Cardiac muscle cell (in vitro differentiated cells and primary cell): ENCODE results near the gene CCDC188. TPM values are rescaled to one million over a fixed set of nuclear protein-coding genes. Genes with fewer than 3 reads are reported as not detected.

Experiments
- DNase-seq, 2 donors: peaks; one replicate each; pipeline versions ENCODE4 v3.0.0 to v3.0.0-alpha.2; 2010 to 2017; ENCODE audit warnings: low read depth in 1 of 2, low spot score in 1 of 2
- H3K27ac ChIP-seq: fragments of 200-600 bp; sonication (generic); 2 replicates; pipeline ENCODE4 v1.5.1; 2016
- H3K27me3 ChIP-seq: fragments of 200-600 bp; sonication (generic); 2 replicates; pipeline ENCODE4 v1.6.0; 2016; ENCODE audit warnings: control low read depth
- H3K36me3 ChIP-seq: fragments of 200-600 bp; sonication (generic); 2 replicates; pipeline ENCODE4 v1.5.1; 2016; ENCODE audit warnings: control low read depth
- H3K4me1 ChIP-seq: fragments of 200-600 bp; sonication (generic); 2 replicates; pipeline ENCODE4 v1.8.1; 2017; ENCODE audit warnings: low read depth, mild to moderate bottlenecking, mixed run types
- H3K4me3 ChIP-seq: fragments of 200-600 bp; sonication (generic); 2 replicates; pipeline ENCODE4 v1.5.1; 2016; ENCODE audit warnings: mild to moderate bottlenecking
- H3K9me3 ChIP-seq: fragments of 200-600 bp; sonication (generic); 2 replicates; pipeline ENCODE4 v1.5.1; 2017; ENCODE audit warnings: low read depth, mild to moderate bottlenecking, control low read depth
- CTCF ChIP-seq: IDR thresholded peaks from 2 replicates; pipeline ENCODE4 v1.5.1; 2012; ENCODE audit warnings: low read depth, mild to moderate bottlenecking, low read length
- polyA plus RNA-seq: library from polyadenylated mRNA; unstranded; fragments of >200 nt; fragmentation: Nextera tagmentation; extraction: Ambion mirVana; gene quantifications from 2 replicates; pipeline ENCODE4 v1.2.1, GENCODE V29; 2016
- total RNA-seq: library from RNA; depleted of rRNA; stranded (reverse); fragments of >200 nt; gene quantifications from 2 replicates; pipeline ENCODE4 v1.2.3, GENCODE V29; 2016

CCDC188 gene
- total and polyA plus RNA-seq, 2 experiments from 2014 or later, result not detected

GRCh38 chr22:20123366-20124082 is 27.3 kb downstream of the CCDC188 start:
- no peak for DNase-seq
- Histone ChIP-seq H3K27ac (no peak overlapping the region), H3K27me3 (no peaks in the 10 kb centered on the region), H3K9me3 (no peaks in the 10 kb centered on the region), H3K4me1 (peaks cover 4% of the 10 kb centered on the region), H3K36me3 (peaks cover 53% of the 10 kb centered on the region), H3K4me3 (no peak overlapping the region)
- TF ChIP-seq CTCF, result no peak

GRCh38 chr22:20121856-20122415 is 28.9 kb downstream of the CCDC188 start:
- H3K4me3 ChIP-seq, result no peak overlapping the region
- H3K9me3 ChIP-seq, result no peaks in the 10 kb centered on the region
- H3K27ac ChIP-seq, result no peak overlapping the region
- no peaks in the 10 kb centered on the region for H3K27me3 ChIP-seq
- no peak for DNase-seq
- H3K4me1 ChIP-seq, result peaks cover 6% of the 10 kb centered on the region
- TF ChIP-seq CTCF, result no peak
- peaks cover 45% of the 10 kb centered on the region for H3K36me3 ChIP-seq

DNA sequence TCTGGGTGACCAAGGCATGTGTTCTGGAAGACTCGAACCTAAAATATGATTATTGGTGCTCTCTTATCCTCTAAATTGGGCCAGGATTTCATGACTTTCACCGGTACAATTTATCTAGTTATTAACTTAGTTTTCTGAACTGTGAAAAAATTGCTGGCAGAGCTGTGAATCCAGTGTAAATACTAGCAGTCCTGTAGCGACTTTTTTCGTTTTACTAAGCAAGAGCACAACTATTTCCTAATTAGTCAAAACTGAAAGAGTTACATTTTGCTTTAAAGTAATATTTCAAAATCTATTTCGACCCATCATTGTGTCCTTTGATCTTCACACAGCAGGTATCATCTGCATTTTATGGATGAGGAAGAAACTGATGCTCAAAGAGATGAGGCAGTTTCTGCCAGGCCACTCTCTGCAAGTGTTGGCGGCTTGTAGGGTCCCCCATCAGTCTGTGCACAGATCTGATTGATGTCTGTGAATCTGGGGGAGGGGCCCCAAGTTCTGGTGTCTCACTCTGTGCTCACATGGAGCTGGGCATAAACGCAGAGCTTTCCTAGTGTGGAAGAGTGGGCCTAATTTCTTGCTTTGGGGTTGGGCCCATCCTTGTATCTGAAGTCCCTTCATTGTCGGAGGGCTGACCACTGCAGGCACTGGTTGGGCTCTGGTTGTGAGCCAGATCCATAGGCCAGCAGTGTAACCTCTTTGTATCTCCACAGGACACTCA is 32.4 kb downstream of the CCDC188 start:
- no peak for DNase-seq
- peak overlapping the region; percentile 85 for H3K4me3 ChIP-seq
- peaks cover 25% of the 10 kb centered on the region for H3K36me3 ChIP-seq
- peaks cover 10% of the 10 kb centered on the region for H3K4me1 ChIP-seq
- H3K27me3 ChIP-seq, result no peaks in the 10 kb centered on the region
- TF ChIP-seq CTCF, result no peak
- peak overlapping the region; percentile 75 for H3K27ac ChIP-seq
- H3K9me3 ChIP-seq, result no peaks in the 10 kb centered on the region

- Histone ChIP-seq H3K4me1 (peaks cover 10% of the 10 kb centered on the region), H3K27ac (peak overlapping the region; percentile 75), H3K27me3 (no peaks in the 10 kb centered on the region), H3K9me3 (no peaks in the 10 kb centered on the region), H3K4me3 (peak overlapping the region; percentile 85), H3K36me3 (peaks cover 25% of the 10 kb centered on the region)
- no peak for TF ChIP-seq CTCF
- DNase-seq, result peak; percentile 30 to 43
These were observed 33.1 kb downstream of the CCDC188 start for GRCh38 chr22:20117633-20118299.

DNA sequence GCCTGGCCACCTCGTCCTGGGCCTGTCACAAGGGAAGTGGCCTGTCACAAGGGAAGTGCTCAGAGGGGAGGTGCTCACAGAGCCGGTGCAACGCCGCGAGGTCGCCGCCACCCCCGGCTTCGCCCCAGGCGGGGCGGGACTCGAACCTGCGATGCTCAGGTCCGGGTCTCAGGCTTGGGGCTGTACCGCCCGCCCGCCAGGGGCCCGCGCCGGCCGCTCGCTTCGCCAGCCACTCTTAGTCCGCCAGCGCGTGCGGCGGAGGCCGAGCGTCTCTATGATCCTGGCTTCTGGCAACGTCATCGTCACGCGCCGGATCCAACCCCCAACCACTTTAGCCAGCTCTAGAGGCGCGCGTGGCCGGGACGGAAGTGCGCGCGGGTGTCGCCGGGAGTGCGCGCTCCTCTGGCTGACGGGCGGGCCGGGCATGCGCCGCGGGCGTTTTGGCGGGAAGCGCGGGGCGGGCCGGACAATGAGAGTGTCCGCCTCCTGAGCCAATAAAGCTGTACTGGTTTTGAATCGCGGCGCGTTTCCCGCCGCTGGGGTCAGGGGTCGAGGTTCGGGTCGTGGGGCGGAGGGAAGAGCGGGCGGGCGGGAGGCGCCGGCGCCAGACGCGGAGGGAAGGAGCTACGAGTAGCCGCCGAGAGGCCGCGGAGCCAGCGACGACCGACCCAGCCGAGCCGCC is 33.8 kb downstream of the CCDC188 start, which contains the start of gene TRMT2A:
TRMT2A (minus strand) TSS at position 276 of the 682 bp plus-strand sequence. CDS start 320 bp downstream, outside the sequence.
- peaks cover 21% of the 10 kb centered on the region for H3K36me3 ChIP-seq
- peaks cover 10% of the 10 kb centered on the region for H3K4me1 ChIP-seq
- H3K9me3 ChIP-seq, result no peaks in the 10 kb centered on the region
- TF ChIP-seq CTCF, result peak; percentile 13
- no peaks in the 10 kb centered on the region for H3K27me3 ChIP-seq
- H3K4me3 ChIP-seq, result peak within 1 kb of the TSS; percentile 85
- peak within 1 kb of the TSS; percentile 82 for H3K27ac ChIP-seq
- peak; percentile 99 for DNase-seq
